Fibroblast of lung (primary cell): ENCODE data around the gene FGGY. TPM values are rescaled to one million over a fixed set of nuclear protein-coding genes. Genes with fewer than 3 reads are reported as not detected.

Source experiments
- DNase-seq, 2 donors: peaks; one replicate each; pipeline versions ENCODE4 v3.0.0 to v3.0.0-alpha.2; 2010; ENCODE audit warnings: low read depth in 2 of 2
- H2AFZ ChIP-seq: 2 replicates; pipeline ENCODE4 v1.5.1; 2012; ENCODE audit warnings: low read length, control low read depth, inconsistent platforms
- H3K27ac ChIP-seq: 2 replicates; pipeline ENCODE4 v1.5.1; 2011; ENCODE audit warnings: low read length, control low read depth; ENCODE audit not compliant: insufficient read depth
- H3K27me3 ChIP-seq: 2 replicates; pipeline ENCODE4 v1.5.1; 2011; ENCODE audit warnings: mild to moderate bottlenecking, low read length; ENCODE audit not compliant: control insufficient read depth, insufficient read depth
- H3K36me3 ChIP-seq: 2 replicates; pipeline ENCODE4 v1.5.1; 2011; ENCODE audit warnings: low read length; ENCODE audit not compliant: control insufficient read depth, insufficient read depth
- H3K4me1 ChIP-seq: 2 replicates; pipeline ENCODE4 v1.5.1; 2011; ENCODE audit warnings: low read length; ENCODE audit not compliant: control insufficient read depth, insufficient read depth; ENCODE audit errors: extremely low read depth
- H3K4me2 ChIP-seq: 2 replicates; pipeline ENCODE4 v1.5.1; 2011; ENCODE audit warnings: low read length, control low read depth; ENCODE audit not compliant: insufficient read depth; ENCODE audit errors: extremely low read depth
- H3K4me3 ChIP-seq, 4 experiments: fragments of 200-600 bp in 1 of 4; sonication (generic) in 1 of 4; replicated peaks in 1 of 4; 2 replicates each; pipeline ENCODE4 v1.5.1; 2011 to 2016; ENCODE audit warnings: low read length in 4 of 4, low read depth in 3 of 4, mild to moderate bottlenecking in 3 of 4, control low read depth in 2 of 4, inconsistent platforms in 1 of 4, mixed read lengths in 1 of 4; ENCODE audit not compliant: insufficient read depth in 1 of 4; ENCODE audit errors: control extremely low read depth in 1 of 4
- H3K79me2 ChIP-seq: 2 replicates; pipeline ENCODE4 v1.5.1; 2012; ENCODE audit warnings: mild to moderate bottlenecking, low read length, inconsistent platforms; ENCODE audit not compliant: control insufficient read depth, insufficient read depth
- H3K9ac ChIP-seq: 2 replicates; pipeline ENCODE4 v1.5.1; 2011; ENCODE audit warnings: mild to moderate bottlenecking, low read length, control low read depth; ENCODE audit not compliant: insufficient read depth
- H3K9me3 ChIP-seq: 2 replicates; pipeline ENCODE4 v1.5.1; 2012; ENCODE audit warnings: low read depth, low read length; ENCODE audit not compliant: control insufficient read depth, insufficient read depth
- H4K20me1 ChIP-seq: 2 replicates; pipeline ENCODE4 v1.5.1; 2011; ENCODE audit warnings: low read length; ENCODE audit not compliant: control insufficient read depth, insufficient read depth; ENCODE audit errors: extremely low read depth
- CTCF ChIP-seq, 2 donors: IDR thresholded peaks in 1 of 2; conservative IDR thresholded peaks in 1 of 2; 1 replicate in 1 of 2; 2 replicates in 1 of 2; pipeline ENCODE4 v1.5.1; 2011 to 2012; ENCODE audit warnings: low read length in 2 of 2, control low read depth in 1 of 2, inconsistent platforms in 1 of 2, low read depth in 1 of 2, mild to moderate bottlenecking in 1 of 2
- EZH2 ChIP-seq: IDR thresholded peaks from 2 replicates; pipeline ENCODE4 v1.5.1; 2012; ENCODE audit warnings: low read length, control low read depth, mild to moderate bottlenecking; ENCODE audit errors: missing control alignments
- polyA plus RNA-seq, 2 donors: library from polyadenylated mRNA; depleted of rRNA in 1 of 2; stranded (reverse) in 1 of 2; unstranded in 1 of 2; fragments of >200 nt; gene quantifications; 2 replicates each; pipeline ENCODE4 v1.2.1, GENCODE V29; 2011 to 2012; ENCODE audit warnings: missing spikeins in 1 of 2
- total RNA-seq: library from RNA; depleted of rRNA; stranded (reverse); fragments of >200 nt; gene quantifications from 2 replicates; pipeline ENCODE4 v1.2.1, GENCODE V29; 2014

FGGY gene
- total and polyA plus RNA-seq, 2 donors (not counting 1 experiment from before 2014, with no cell fraction given), result 9.5 to 32.4 TPM

GRCh38 chr1:59682396-59683080, 385.6 kb downstream of the FGGY start:
- Histone ChIP-seq H3K27ac (no peak overlapping the region), H3K27me3 (no peaks in the 10 kb centered on the region), H3K4me3 (no peak overlapping the region), H2AFZ (no peak overlapping the region), H4K20me1 (no peaks in the 10 kb centered on the region), H3K4me1 (no peaks in the 10 kb centered on the region), H3K9ac (no peak overlapping the region), H3K4me2 (no peak overlapping the region), H3K9me3 (no peaks in the 10 kb centered on the region), H3K36me3 (no peaks in the 10 kb centered on the region), H3K79me2 (no peaks in the 10 kb centered on the region)
- DNase-seq, result peak; percentile 58 to 64
- TF ChIP-seq EZH2 (no peak), CTCF (conservative IDR thresholded peaks at IDR 0.05 in 1 of 2, IDR thresholded peaks at IDR 0.05 in 1 of 2; ENCODE audit: low read depth in 1 of 2, low read length in 2 of 2) (no peak)

GRCh38 chr1:59683197-59683596, 386.3 kb downstream of the FGGY start:
- H3K9ac ChIP-seq, result no peak overlapping the region
- no peaks in the 10 kb centered on the region for H3K27me3 ChIP-seq
- H3K9me3 ChIP-seq, result no peaks in the 10 kb centered on the region
- H3K36me3 ChIP-seq, result no peaks in the 10 kb centered on the region
- no peak for TF ChIP-seq CTCF (conservative IDR thresholded peaks at IDR 0.05 in 1 of 2, IDR thresholded peaks at IDR 0.05 in 1 of 2; ENCODE audit: low read depth in 1 of 2, low read length in 2 of 2)
- TF ChIP-seq EZH2, result no peak
- no peak overlapping the region for H3K4me3 ChIP-seq
- H3K79me2 ChIP-seq, result no peaks in the 10 kb centered on the region
- no peaks in the 10 kb centered on the region for H3K4me1 ChIP-seq
- H3K27ac ChIP-seq, result no peak overlapping the region
- no peak overlapping the region for H2AFZ ChIP-seq
- no peaks in the 10 kb centered on the region for H4K20me1 ChIP-seq
- H3K4me2 ChIP-seq, result no peak overlapping the region
- no peak for DNase-seq

GRCh38 chr1:59684698-59685097, 387.8 kb downstream of the FGGY start:
- H3K4me3 ChIP-seq, result no peak overlapping the region
- H3K4me1 ChIP-seq, result no peaks in the 10 kb centered on the region
- no peaks in the 10 kb centered on the region for H3K9me3 ChIP-seq
- H2AFZ ChIP-seq, result no peak overlapping the region
- H3K27ac ChIP-seq, result no peak overlapping the region
- H3K36me3 ChIP-seq, result no peaks in the 10 kb centered on the region
- no peaks in the 10 kb centered on the region for H3K27me3 ChIP-seq
- H3K79me2 ChIP-seq, result no peaks in the 10 kb centered on the region
- no peak overlapping the region for H3K4me2 ChIP-seq
- TF ChIP-seq EZH2, result no peak
- no peak for TF ChIP-seq CTCF (conservative IDR thresholded peaks at IDR 0.05 in 1 of 2, IDR thresholded peaks at IDR 0.05 in 1 of 2; ENCODE audit: low read depth in 1 of 2, low read length in 2 of 2)
- DNase-seq, result no peak
- H3K9ac ChIP-seq, result no peak overlapping the region
- H4K20me1 ChIP-seq, result no peaks in the 10 kb centered on the region
